Measurements from ENCODE around the gene SIM2. TPM values are rescaled to one million over a fixed set of nuclear protein-coding genes. Genes with fewer than 3 reads are reported as not detected.

SIM2 gene
- total RNA-seq, 1 donor from 2014 or later = 9.2 TPM

DNA sequence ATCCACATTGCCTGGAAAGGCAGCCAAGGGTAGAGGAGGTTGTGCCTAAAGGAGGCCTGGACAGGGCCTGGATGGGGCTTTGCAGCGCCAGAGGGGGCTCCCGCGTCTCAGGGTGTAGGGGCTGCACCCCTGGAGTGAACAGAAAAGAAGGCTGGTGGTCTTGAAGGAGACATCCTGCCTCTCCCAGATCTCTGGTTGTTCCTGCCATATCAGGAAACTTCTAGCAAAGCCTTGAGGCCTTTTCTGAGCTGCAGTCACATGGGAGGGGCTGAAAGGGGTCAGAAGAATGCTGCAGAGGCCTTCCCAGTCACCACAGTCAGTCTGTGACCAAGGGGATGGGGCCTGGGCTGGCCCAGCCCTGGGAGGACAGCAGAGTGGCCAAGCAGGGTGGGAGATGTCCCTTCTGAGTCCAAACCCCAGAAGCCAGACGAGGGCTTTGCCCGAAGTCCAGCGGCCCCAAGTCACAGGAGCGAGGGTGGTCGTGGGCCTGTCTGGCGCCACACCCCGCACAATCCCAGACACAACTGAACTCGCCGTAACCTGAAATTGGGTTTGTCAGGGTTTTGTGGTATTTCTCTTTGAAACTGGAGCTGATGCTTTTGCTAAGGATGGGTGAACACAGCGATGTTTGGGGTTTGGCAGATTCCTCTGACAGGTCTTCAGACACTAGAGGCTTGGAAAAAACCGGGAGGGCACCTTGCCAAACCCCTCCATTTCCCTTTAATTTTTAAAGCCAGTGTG is 29.6 kb downstream of the SIM2 start:
- Histone ChIP-seq H4K20me1 (ENCODE audit: insufficient read depth, low read length) (no peaks in the 10 kb centered on the region), H3K4me2 (ENCODE audit: low read length) (no peak overlapping the region), H3K27ac (ENCODE audit: low read depth, low read length) (no peak overlapping the region), H3K9ac (ENCODE audit: low read length) (no peak overlapping the region), H3K4me1 (ENCODE audit: insufficient read depth, low read length) (no peaks in the 10 kb centered on the region), H3K36me3 (ENCODE audit: insufficient read depth, low read length) (no peaks in the 10 kb centered on the region), H3K27me3 (ENCODE audit: insufficient read depth, low read length) (peaks cover 23% of the 10 kb centered on the region), H3K9me3 (ENCODE audit: insufficient read depth, low read depth, low read length) (no peaks in the 10 kb centered on the region), H3K79me2 (ENCODE audit: insufficient read depth, low read length) (no peaks in the 10 kb centered on the region), H3K4me3 (ENCODE audit: insufficient read depth, low read depth, low read length) (no peak overlapping the region), H2AFZ (ENCODE audit: low read depth, low read length) (no peak overlapping the region)
- H3K36me3 Mint-ChIP-seq (ENCODE audit: low read depth, unreplicated experiment) = peaks cover 13% of the 10 kb centered on the region
- no peak overlapping the region for H3K4me3 Mint-ChIP-seq (ENCODE audit: unreplicated experiment)
- H3K4me1 Mint-ChIP-seq (ENCODE audit: low read depth, unreplicated experiment) = no peaks in the 10 kb centered on the region
- DNase-seq (ENCODE audit: low read depth) (no peak), FAIRE-seq (no peak)
- H3K27ac Mint-ChIP-seq (ENCODE audit: unreplicated experiment) = no peak overlapping the region
- TF ChIP-seq EZH2 (IDR thresholded peaks at IDR 0.05; ENCODE audit: insufficient read depth, low read length) = no peak
- TF ChIP-seq, protein P1, sequence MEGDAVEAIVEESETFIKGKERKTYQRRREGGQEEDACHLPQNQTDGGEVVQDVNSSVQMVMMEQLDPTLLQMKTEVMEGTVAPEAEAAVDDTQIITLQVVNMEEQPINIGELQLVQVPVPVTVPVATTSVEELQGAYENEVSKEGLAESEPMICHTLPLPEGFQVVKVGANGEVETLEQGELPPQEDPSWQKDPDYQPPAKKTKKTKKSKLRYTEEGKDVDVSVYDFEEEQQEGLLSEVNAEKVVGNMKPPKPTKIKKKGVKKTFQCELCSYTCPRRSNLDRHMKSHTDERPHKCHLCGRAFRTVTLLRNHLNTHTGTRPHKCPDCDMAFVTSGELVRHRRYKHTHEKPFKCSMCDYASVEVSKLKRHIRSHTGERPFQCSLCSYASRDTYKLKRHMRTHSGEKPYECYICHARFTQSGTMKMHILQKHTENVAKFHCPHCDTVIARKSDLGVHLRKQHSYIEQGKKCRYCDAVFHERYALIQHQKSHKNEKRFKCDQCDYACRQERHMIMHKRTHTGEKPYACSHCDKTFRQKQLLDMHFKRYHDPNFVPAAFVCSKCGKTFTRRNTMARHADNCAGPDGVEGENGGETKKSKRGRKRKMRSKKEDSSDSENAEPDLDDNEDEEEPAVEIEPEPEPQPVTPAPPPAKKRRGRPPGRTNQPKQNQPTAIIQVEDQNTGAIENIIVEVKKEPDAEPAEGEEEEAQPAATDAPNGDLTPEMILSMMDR (IDR thresholded peaks at IDR 0.05; ENCODE audit: insufficient read depth, low read depth, low read length) = no peak
- H3K9me3 Mint-ChIP-seq (ENCODE audit: unreplicated experiment) = peaks cover 2% of the 10 kb centered on the region
- peaks cover 37% of the 10 kb centered on the region for H3K27me3 Mint-ChIP-seq (ENCODE audit: low read depth, unreplicated experiment)

DNA sequence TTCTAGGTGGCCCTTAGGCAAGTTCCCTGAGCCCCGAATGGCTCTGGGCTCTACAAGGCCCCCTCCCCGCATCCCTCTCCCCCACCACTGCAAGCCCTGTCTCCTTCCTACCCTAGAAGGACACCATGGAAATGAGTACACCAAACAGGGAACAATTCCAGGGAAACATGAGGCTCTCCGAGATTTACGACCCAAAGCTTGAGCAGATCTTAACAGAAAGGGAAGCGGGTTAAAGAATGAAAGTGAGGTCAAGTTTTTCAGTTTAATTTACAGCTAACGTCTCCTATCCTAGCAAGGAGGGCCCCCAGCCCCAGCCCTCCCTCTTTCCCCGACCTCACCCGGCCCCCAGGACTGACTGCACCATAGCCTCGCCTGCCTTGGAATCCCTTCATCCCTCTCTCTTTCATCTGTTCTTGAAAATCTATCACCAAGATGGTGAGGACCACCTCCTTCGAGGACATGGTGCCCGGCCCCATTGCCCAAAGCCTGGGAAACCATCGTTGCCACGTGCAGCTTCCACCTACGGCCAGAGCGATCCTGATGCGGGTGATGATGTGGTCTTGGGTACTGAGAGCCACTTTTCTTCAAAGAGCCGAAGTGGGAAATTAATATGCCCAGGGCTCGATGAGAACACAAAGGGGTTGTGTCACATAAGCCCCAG is 30.5 kb downstream of the SIM2 start:
- Histone ChIP-seq H4K20me1 (ENCODE audit: insufficient read depth, low read length) (no peaks in the 10 kb centered on the region), H3K4me1 (ENCODE audit: insufficient read depth, low read length) (no peaks in the 10 kb centered on the region), H3K36me3 (ENCODE audit: insufficient read depth, low read length) (no peaks in the 10 kb centered on the region), H3K9ac (ENCODE audit: low read length) (no peak overlapping the region), H3K27ac (ENCODE audit: low read depth, low read length) (no peak overlapping the region), H3K27me3 (ENCODE audit: insufficient read depth, low read length) (peaks cover 23% of the 10 kb centered on the region), H2AFZ (ENCODE audit: low read depth, low read length) (no peak overlapping the region), H3K79me2 (ENCODE audit: insufficient read depth, low read length) (no peaks in the 10 kb centered on the region), H3K4me2 (ENCODE audit: low read length) (no peak overlapping the region), H3K9me3 (ENCODE audit: insufficient read depth, low read depth, low read length) (no peaks in the 10 kb centered on the region), H3K4me3 (ENCODE audit: insufficient read depth, low read depth, low read length) (no peak overlapping the region)
- Mint-ChIP-seq H3K4me3 (ENCODE audit: unreplicated experiment) (no peak overlapping the region), H3K27me3 (ENCODE audit: low read depth, unreplicated experiment) (peaks cover 37% of the 10 kb centered on the region), H3K36me3 (ENCODE audit: low read depth, unreplicated experiment) (peaks cover 13% of the 10 kb centered on the region), H3K4me1 (ENCODE audit: low read depth, unreplicated experiment) (no peaks in the 10 kb centered on the region), H3K27ac (ENCODE audit: unreplicated experiment) (no peak overlapping the region), H3K9me3 (ENCODE audit: unreplicated experiment) (peaks cover 2% of the 10 kb centered on the region)
- TF ChIP-seq EZH2 (IDR thresholded peaks at IDR 0.05; ENCODE audit: insufficient read depth, low read length) = no peak
- TF ChIP-seq, protein P1 (IDR thresholded peaks at IDR 0.05; ENCODE audit: insufficient read depth, low read depth, low read length) = no peak
- DNase-seq (ENCODE audit: low read depth) (no peak), FAIRE-seq (no peak)

Data from astrocyte (in vitro differentiated cells and primary cell).